Naive B cell (primary cell): ENCODE data around the gene JAM2. TPM values are rescaled to one million over a fixed set of nuclear protein-coding genes. Genes with fewer than 3 reads are reported as not detected.
A peak's percentile ranks its signal among the peaks of the same experiment; 100 is the strongest.

ENCODE experiments used
- ATAC-seq, 2 donors: fragments of 150-1000 bp; cut with Tn5 transposase; 2 replicates each; pipeline ENCODE4 v1.10.0; 2021; ENCODE audit warnings: low read depth in 2 of 2, mild to moderate bottlenecking in 2 of 2, moderate library complexity in 2 of 2
- DNase-seq: peaks from one replicate; pipeline ENCODE4 v3.0.0; 2022
- H3K27ac Mint-ChIP-seq, 6 donors: one replicate each; pipeline ENCODE4 v1.8.0; 2020 to 2022; ENCODE audit warnings: mild to moderate bottlenecking in 6 of 6, mixed read lengths in 6 of 6, moderate library complexity in 5 of 6, inconsistent platforms in 2 of 6
- H3K27me3 Mint-ChIP-seq, 3 donors: one replicate each; pipeline ENCODE4 v1.8.0; 2021 to 2022; ENCODE audit warnings: mixed read lengths in 3 of 3, mild to moderate bottlenecking in 1 of 3
- H3K36me3 Mint-ChIP-seq, 2 donors: one replicate each; pipeline ENCODE4 v1.8.0; 2020 to 2022; ENCODE audit warnings: mixed read lengths in 2 of 2, inconsistent platforms in 1 of 2, mild to moderate bottlenecking in 1 of 2
- H3K4me1 Mint-ChIP-seq, 3 donors: one replicate each; pipeline ENCODE4 v1.8.0; 2020 to 2022; ENCODE audit warnings: mixed read lengths in 3 of 3, inconsistent platforms in 1 of 3, mild to moderate bottlenecking in 1 of 3, moderate library complexity in 1 of 3
- H3K4me3 Mint-ChIP-seq, 8 donors: one replicate each; pipeline ENCODE4 v1.8.0; 2020 to 2022; ENCODE audit warnings: mild to moderate bottlenecking in 8 of 8, mixed read lengths in 8 of 8, moderate library complexity in 8 of 8, inconsistent platforms in 2 of 8
- H3K9me3 Mint-ChIP-seq, 7 donors: one replicate each; pipeline ENCODE4 v1.8.0; 2020 to 2022; ENCODE audit warnings: mixed read lengths in 7 of 7, mild to moderate bottlenecking in 5 of 7, inconsistent platforms in 2 of 7, moderate library complexity in 1 of 7
- polyA plus RNA-seq, 6 donors: library from polyadenylated mRNA; unstranded; fragments of 300-500 nt; fragmentation: Illumina TruSeq; gene quantifications; one replicate each; pipeline ENCODE4 v1.2.3, GENCODE V29; 2021; ENCODE audit warnings: low read depth in 6 of 6

Gene JAM2
- polyA plus RNA-seq, 6 donors from 2014 or later = 2.3 to 6.8 (median 4.0) TPM

GRCh38 chr21:25635310-25635709 is 3.7 kb upstream of the JAM2 start:
- peaks cover 0 to 21% (median 6%) of the 10 kb centered on the region in 3 donors for H3K27me3 Mint-ChIP-seq

GRCh38 chr21:25636727-25637126 is 2.3 kb upstream of the JAM2 start:
- Mint-ChIP-seq H3K4me1 (peaks cover 14 to 19% (median 17%) of the 10 kb centered on the region in 3 donors), H3K27me3 (peaks cover 0 to 21% (median 6%) of the 10 kb centered on the region in 3 donors), H3K9me3 (no peaks in the 10 kb centered on the region), H3K27ac (no peak overlapping the region), H3K36me3 (no peaks in the 10 kb centered on the region), H3K4me3 (no peak overlapping the region)
- ATAC-seq (no peak), DNase-seq (no peak)

More at GRCh38 chr21:25635310-25635709, 3.7 kb upstream of the JAM2 start:
- Mint-ChIP-seq H3K4me1 (peaks cover 9 to 13% (median 10%) of the 10 kb centered on the region in 3 donors), H3K9me3 (no peaks in the 10 kb centered on the region), H3K4me3 (no peak overlapping the region), H3K27ac (no peak overlapping the region), H3K36me3 (no peaks in the 10 kb centered on the region)
- DNase-seq = no peak
- ATAC-seq = no peak

- Mint-ChIP-seq H3K27ac (peak overlapping the region in 5 of 6 donors; percentile 28 to 90 (median 78)), H3K4me1 (peaks cover 14 to 19% (median 17%) of the 10 kb centered on the region in 3 donors), H3K27me3 (peaks cover 0 to 21% (median 6%) of the 10 kb centered on the region in 3 donors), H3K36me3 (no peaks in the 10 kb centered on the region), H3K4me3 (peak overlapping the region; percentile 76 to 95 (median 87)), H3K9me3 (no peaks in the 10 kb centered on the region)
- DNase-seq = peak; percentile 44
- ATAC-seq = no peak
Measured at GRCh38 chr21:25637851-25638659, 1.0 kb upstream of the JAM2 start.

GRCh38 chr21:25639551-25640201 is 618 bp downstream of the JAM2 start:
- Mint-ChIP-seq H3K4me3 (peak overlapping the region; percentile 76 to 95 (median 87)), H3K36me3 (no peaks in the 10 kb centered on the region), H3K27ac (peak overlapping the region in 4 of 6 donors; percentile 28 to 92 (median 63)), H3K4me1 (peaks cover 14 to 19% (median 17%) of the 10 kb centered on the region in 3 donors), H3K9me3 (no peaks in the 10 kb centered on the region), H3K27me3 (peaks cover 0 to 18% (median 6%) of the 10 kb centered on the region in 3 donors)
- ATAC-seq (peak; percentile 87), DNase-seq (peak; percentile 70)

- DNase-seq (no peak), ATAC-seq (peak; percentile 13 to 15)
- Mint-ChIP-seq H3K4me1 (peaks cover 14 to 19% (median 17%) of the 10 kb centered on the region in 3 donors), H3K27me3 (peaks cover 0 to 11% (median 6%) of the 10 kb centered on the region in 3 donors), H3K27ac (peak overlapping the region in 5 of 6 donors; percentile 1 to 92 (median 28)), H3K9me3 (no peaks in the 10 kb centered on the region), H3K4me3 (peak overlapping the region; percentile 76 to 95 (median 87)), H3K36me3 (no peaks in the 10 kb centered on the region)
Measured at GRCh38 chr21:25640202-25640942, 1.3 kb downstream of the JAM2 start.

- peaks cover 0 to 9% (median 4%) of the 10 kb centered on the region in 3 donors for H3K27me3 Mint-ChIP-seq
- no peaks in the 10 kb centered on the region for H3K9me3 Mint-ChIP-seq
- ATAC-seq = no peak
- no peak for DNase-seq
- peak overlapping the region in 4 of 6 donors; percentile 1 to 37 (median 15) for H3K27ac Mint-ChIP-seq
- peaks cover 14 to 19% (median 17%) of the 10 kb centered on the region in 3 donors for H3K4me1 Mint-ChIP-seq
- H3K4me3 Mint-ChIP-seq = peak overlapping the region; percentile 76 to 95 (median 87)
- no peaks in the 10 kb centered on the region for H3K36me3 Mint-ChIP-seq
Measured at GRCh38 chr21:25640943-25641292, 1.9 kb downstream of the JAM2 start.

GRCh38 chr21:25643486-25643885 is 4.4 kb downstream of the JAM2 start:
- DNase-seq = no peak
- peak overlapping the region in 1 of 6 donors; percentile 53 for H3K27ac Mint-ChIP-seq
- peaks cover 27 to 37% (median 35%) of the 10 kb centered on the region in 3 donors for H3K4me1 Mint-ChIP-seq
- no peak overlapping the region for H3K4me3 Mint-ChIP-seq
- no peaks in the 10 kb centered on the region for H3K9me3 Mint-ChIP-seq
- ATAC-seq = no peak
- H3K36me3 Mint-ChIP-seq = no peaks in the 10 kb centered on the region
- H3K27me3 Mint-ChIP-seq = no peaks in the 10 kb centered on the region

GRCh38 chr21:25646474-25646873 is 7.4 kb downstream of the JAM2 start:
- no peaks in the 10 kb centered on the region for H3K27me3 Mint-ChIP-seq
- H3K9me3 Mint-ChIP-seq = no peaks in the 10 kb centered on the region
- H3K4me1 Mint-ChIP-seq = peaks cover 23 to 33% (median 29%) of the 10 kb centered on the region in 3 donors
- H3K4me3 Mint-ChIP-seq = peak overlapping the region in 1 of 8 donors; percentile 41
- peak overlapping the region in 1 of 6 donors; percentile 17 for H3K27ac Mint-ChIP-seq
- ATAC-seq = no peak
- no peak for DNase-seq
- H3K36me3 Mint-ChIP-seq = no peaks in the 10 kb centered on the region

GRCh38 chr21:25647647-25648046 is 8.6 kb downstream of the JAM2 start:
- Mint-ChIP-seq H3K27ac (peak overlapping the region in 4 of 6 donors; percentile 6 to 72 (median 61)), H3K4me1 (peaks cover 23 to 33% (median 29%) of the 10 kb centered on the region in 3 donors), H3K36me3 (no peaks in the 10 kb centered on the region), H3K9me3 (no peaks in the 10 kb centered on the region), H3K27me3 (no peaks in the 10 kb centered on the region), H3K4me3 (peak overlapping the region; percentile 15 to 86 (median 70))
- peak; percentile 63 to 75 for ATAC-seq
- DNase-seq = peak; percentile 24

- H3K4me3 Mint-ChIP-seq = peak overlapping the region in 1 of 8 donors; percentile 60
- no peaks in the 10 kb centered on the region for H3K9me3 Mint-ChIP-seq
- ATAC-seq (peak; percentile 35 to 40), DNase-seq (no peak)
- H3K27me3 Mint-ChIP-seq = no peaks in the 10 kb centered on the region
- H3K36me3 Mint-ChIP-seq = no peaks in the 10 kb centered on the region
- H3K4me1 Mint-ChIP-seq = peaks cover 23 to 33% (median 29%) of the 10 kb centered on the region in 3 donors
- peak overlapping the region in 3 of 6 donors; percentile 24 to 89 (median 86) for H3K27ac Mint-ChIP-seq
Measured at GRCh38 chr21:25649146-25649545, 10.1 kb downstream of the JAM2 start.

- no peaks in the 10 kb centered on the region for H3K36me3 Mint-ChIP-seq
- no peak for DNase-seq
- H3K27me3 Mint-ChIP-seq = no peaks in the 10 kb centered on the region
- no peak overlapping the region for H3K27ac Mint-ChIP-seq
- H3K4me1 Mint-ChIP-seq = no peaks in the 10 kb centered on the region
- ATAC-seq = no peak
- peaks cover 0 to 4% (median 3%) of the 10 kb centered on the region in 7 donors for H3K9me3 Mint-ChIP-seq
- H3K4me3 Mint-ChIP-seq = no peak overlapping the region
Measured at GRCh38 chr21:25656412-25656811, 17.4 kb downstream of the JAM2 start.

- Mint-ChIP-seq H3K9me3 (peaks cover 0 to 4% (median 3%) of the 10 kb centered on the region in 7 donors), H3K4me1 (no peaks in the 10 kb centered on the region), H3K27me3 (no peaks in the 10 kb centered on the region), H3K36me3 (no peaks in the 10 kb centered on the region), H3K4me3 (no peak overlapping the region), H3K27ac (no peak overlapping the region)
- no peak for DNase-seq
- no peak for ATAC-seq
Measured at GRCh38 chr21:25657140-25657539, 18.1 kb downstream of the JAM2 start.

- Mint-ChIP-seq H3K27me3 (no peaks in the 10 kb centered on the region), H3K4me1 (no peaks in the 10 kb centered on the region), H3K36me3 (no peaks in the 10 kb centered on the region), H3K9me3 (peaks cover 0 to 4% (median 3%) of the 10 kb centered on the region in 7 donors), H3K27ac (no peak overlapping the region), H3K4me3 (no peak overlapping the region)
- ATAC-seq (no peak), DNase-seq (no peak)
Measured at GRCh38 chr21:25658427-25659035, 19.5 kb downstream of the JAM2 start.
